H9 (cell line): Measurements from ENCODE around the gene FAM228A. TPM values are rescaled to one million over a fixed set of nuclear protein-coding genes. Genes with fewer than 3 reads are reported as not detected.
A peak's percentile ranks its signal among the peaks of the same experiment; 100 is the strongest.

Source experiments
- DNase-seq: peaks from one replicate; pipeline ENCODE4 v3.0.0-alpha.2; 2017
- H2AFZ ChIP-seq: one replicate; pipeline ENCODE4 v1.6.1; 2013; ENCODE audit warnings: mild to moderate bottlenecking, low read length, control low read depth, moderate library complexity
- H2AK5ac ChIP-seq: 2 replicates; pipeline ENCODE4 v1.6.1; 2013; ENCODE audit warnings: low read length, control low read depth, mixed read lengths; ENCODE audit not compliant: insufficient read length
- H2BK120ac ChIP-seq: one replicate; pipeline ENCODE4 v1.6.1; 2013; ENCODE audit warnings: low read depth, mild to moderate bottlenecking, low read length, control low read depth, inconsistent platforms; ENCODE audit not compliant: poor library complexity, severe bottlenecking
- H2BK12ac ChIP-seq: 2 replicates; pipeline ENCODE4 v1.6.1; 2013; ENCODE audit warnings: low read length, control low read depth, mixed read lengths, low read depth; ENCODE audit not compliant: insufficient read length
- H2BK15ac ChIP-seq: 2 replicates; pipeline ENCODE4 v1.6.1; 2013; ENCODE audit warnings: low read depth, low read length, control low read depth
- H2BK20ac ChIP-seq: one replicate; pipeline ENCODE4 v1.6.1; 2013; ENCODE audit warnings: low read depth, mild to moderate bottlenecking, low read length, control low read depth, inconsistent platforms; ENCODE audit not compliant: poor library complexity, severe bottlenecking
- H2BK5ac ChIP-seq: 2 replicates; pipeline ENCODE4 v1.6.1; 2013; ENCODE audit warnings: low read length, control low read depth, mixed read lengths; ENCODE audit not compliant: insufficient read length
- H3K14ac ChIP-seq: 2 replicates; pipeline ENCODE4 v1.6.1; 2013; ENCODE audit warnings: low read length, control low read depth; ENCODE audit not compliant: insufficient read depth
- H3K18ac ChIP-seq: 2 replicates; pipeline ENCODE4 v1.6.1; 2013; ENCODE audit warnings: low read depth, mild to moderate bottlenecking, mixed read lengths, low read length, control low read depth; ENCODE audit not compliant: insufficient read length
- H3K23ac ChIP-seq: 2 replicates; pipeline ENCODE4 v1.6.1; 2013; ENCODE audit warnings: low read length, control low read depth, mixed read lengths, low read depth; ENCODE audit not compliant: insufficient read length
- H3K23me2 ChIP-seq: 2 replicates; pipeline ENCODE4 v1.6.1; 2013; ENCODE audit warnings: low read depth, mild to moderate bottlenecking, mixed read lengths, low read length, control low read depth; ENCODE audit not compliant: insufficient read length, poor library complexity, severe bottlenecking
- H3K27ac ChIP-seq: 2 replicates; pipeline ENCODE4 v1.5.1; 2013; ENCODE audit warnings: low read length, control low read depth, mixed read lengths, low read depth; ENCODE audit not compliant: insufficient read length
- H3K27me3 ChIP-seq: 2 replicates; pipeline ENCODE4 v1.6.1; 2013; ENCODE audit warnings: low read length, control low read depth, inconsistent platforms; ENCODE audit not compliant: insufficient read depth
- H3K4ac ChIP-seq: 2 replicates; pipeline ENCODE4 v1.6.1; 2013; ENCODE audit warnings: low read depth, mild to moderate bottlenecking, control low read depth, inconsistent platforms, low read length, moderate library complexity
- H3K4me1 ChIP-seq: 2 replicates; pipeline ENCODE4 v1.6.1; 2013; ENCODE audit warnings: low read length, control low read depth, inconsistent platforms; ENCODE audit not compliant: insufficient read depth
- H3K4me2 ChIP-seq: 2 replicates; pipeline ENCODE4 v1.6.1; 2013; ENCODE audit warnings: low read length, control low read depth, mixed read lengths; ENCODE audit not compliant: insufficient read length, insufficient read depth
- H3K56ac ChIP-seq: 2 replicates; pipeline ENCODE4 v1.6.1; 2013; ENCODE audit warnings: low read depth, mild to moderate bottlenecking, mixed read lengths, low read length, control low read depth; ENCODE audit not compliant: insufficient read length
- H3K79me1 ChIP-seq: 2 replicates; pipeline ENCODE4 v1.6.1; 2013; ENCODE audit warnings: low read depth, mild to moderate bottlenecking, moderate library complexity, low read length, control low read depth, inconsistent platforms; ENCODE audit not compliant: insufficient read depth, poor library complexity, severe bottlenecking
- H3K79me2 ChIP-seq: 2 replicates; pipeline ENCODE4 v1.6.1; 2013; ENCODE audit warnings: low read length, control low read depth, inconsistent platforms; ENCODE audit not compliant: insufficient read depth
- H3K9ac ChIP-seq: 2 replicates; pipeline ENCODE4 v1.6.1; 2013; ENCODE audit warnings: low read length, control low read depth, mixed read lengths; ENCODE audit not compliant: insufficient read length; ENCODE audit errors: extremely low read depth
- H3K9me3 ChIP-seq: one replicate; pipeline ENCODE4 v1.6.1; 2013; ENCODE audit warnings: low read depth, low read length, inconsistent platforms; ENCODE audit not compliant: control insufficient read depth
- H3T11ph ChIP-seq: one replicate; pipeline ENCODE4 v1.6.1; 2013; ENCODE audit warnings: mild to moderate bottlenecking, low read length, control low read depth, inconsistent platforms
- H4K20me1 ChIP-seq: one replicate; pipeline ENCODE4 v1.6.1; 2013; ENCODE audit not compliant: control insufficient read depth, insufficient read length, insufficient read depth
- H4K5ac ChIP-seq: 2 replicates; pipeline ENCODE4 v1.6.1; 2013; ENCODE audit warnings: low read depth, mild to moderate bottlenecking, mixed read lengths, low read length, control low read depth; ENCODE audit not compliant: insufficient read length
- H4K8ac ChIP-seq: replicated peaks from 2 replicates; pipeline ENCODE4 v1.6.1; 2013; ENCODE audit warnings: low read length, control low read depth, mixed read lengths, low read depth; ENCODE audit not compliant: insufficient read length
- H4K91ac ChIP-seq: 2 replicates; pipeline ENCODE4 v1.6.1; 2013; ENCODE audit warnings: low read depth, mild to moderate bottlenecking, moderate library complexity, mixed read lengths, low read length, control low read depth; ENCODE audit not compliant: insufficient read length
- H3K27ac Mint-ChIP-seq, 3 experiments: 2 replicates in 2 of 3; 3 replicates in 1 of 3; pipeline ENCODE4 v1.8.0; 2020 to 2021; ENCODE audit warnings: mixed read lengths in 3 of 3, mild to moderate bottlenecking in 1 of 3, moderate library complexity in 1 of 3
- H3K27me3 Mint-ChIP-seq: 2 replicates; pipeline ENCODE4 v1.8.0; 2021; ENCODE audit warnings: low read depth, mild to moderate bottlenecking, moderate library complexity, mixed read lengths
- H3K36me3 Mint-ChIP-seq, 3 experiments: 2 replicates in 2 of 3; 3 replicates in 1 of 3; pipeline ENCODE4 v1.8.0; 2020 to 2021; ENCODE audit warnings: low read depth in 3 of 3, mixed read lengths in 3 of 3; ENCODE audit not compliant: insufficient read depth in 1 of 3
- H3K4me1 Mint-ChIP-seq, 2 experiments: 2 replicates each; pipeline ENCODE4 v1.8.0; 2020; ENCODE audit warnings: mixed read lengths in 2 of 2
- H3K4me3 Mint-ChIP-seq, 2 experiments: 2 replicates in 1 of 2; 3 replicates in 1 of 2; pipeline ENCODE4 v1.8.0; 2020 to 2021; ENCODE audit warnings: mild to moderate bottlenecking in 2 of 2, mixed read lengths in 2 of 2, moderate library complexity in 1 of 2
- H3K9me3 Mint-ChIP-seq, 2 experiments: 2 replicates in 1 of 2; 3 replicates in 1 of 2; pipeline ENCODE4 v1.8.0; 2020; ENCODE audit warnings: mild to moderate bottlenecking in 2 of 2, mixed read lengths in 2 of 2, moderate library complexity in 1 of 2
- WGBS: extraction: QIAGEN DNeasy Blood & Tissue Kit; methylation state at CpG from one replicate; pipeline ENCODE4 v1.1.7; 2013; ENCODE audit warnings: missing lambda C conversion rate, low lambda C conversion rate, mixed read lengths; ENCODE audit not compliant: insufficient read length; ENCODE audit errors: extremely low coverage; 5-methylcytosine and 5-hydroxymethylcytosine counted together
- total RNA-seq: library from RNA; stranded (reverse); gene quantifications from 2 replicates; pipeline ENCODE4 v1.2.1, GENCODE V29; 2021
- TF ChIP-seq, protein P1 (sequence below): fragments of 200-600 bp; sonication (generic); conservative IDR thresholded peaks from 3 replicates; pipeline ENCODE4 v1.8.0; 2021; ENCODE audit warnings: antibody characterized with exemption, mild to moderate bottlenecking

FAM228A gene
- total RNA-seq, 1 experiment from 2014 or later = not detected

DNA sequence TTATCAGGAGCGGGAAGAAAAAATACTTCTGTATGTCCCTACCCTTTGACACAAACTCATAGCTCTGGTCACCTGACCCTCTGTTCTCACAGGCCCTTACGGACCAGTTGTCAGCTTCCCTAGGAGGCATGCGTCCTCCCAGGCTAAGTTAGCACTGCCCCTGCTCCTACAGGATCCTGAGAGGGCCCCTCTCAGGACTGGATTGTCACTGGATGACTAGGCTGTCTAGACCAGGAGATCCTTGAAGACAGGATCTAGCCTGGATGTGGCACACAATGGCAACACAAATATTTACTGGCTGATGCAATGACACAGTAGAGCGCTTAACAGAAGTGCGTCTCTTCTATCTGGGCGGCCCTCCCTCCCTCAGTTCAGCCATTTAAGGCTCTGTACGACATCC, 7.7 kb downstream of the FAM228A start:
- TF ChIP-seq, protein P1, sequence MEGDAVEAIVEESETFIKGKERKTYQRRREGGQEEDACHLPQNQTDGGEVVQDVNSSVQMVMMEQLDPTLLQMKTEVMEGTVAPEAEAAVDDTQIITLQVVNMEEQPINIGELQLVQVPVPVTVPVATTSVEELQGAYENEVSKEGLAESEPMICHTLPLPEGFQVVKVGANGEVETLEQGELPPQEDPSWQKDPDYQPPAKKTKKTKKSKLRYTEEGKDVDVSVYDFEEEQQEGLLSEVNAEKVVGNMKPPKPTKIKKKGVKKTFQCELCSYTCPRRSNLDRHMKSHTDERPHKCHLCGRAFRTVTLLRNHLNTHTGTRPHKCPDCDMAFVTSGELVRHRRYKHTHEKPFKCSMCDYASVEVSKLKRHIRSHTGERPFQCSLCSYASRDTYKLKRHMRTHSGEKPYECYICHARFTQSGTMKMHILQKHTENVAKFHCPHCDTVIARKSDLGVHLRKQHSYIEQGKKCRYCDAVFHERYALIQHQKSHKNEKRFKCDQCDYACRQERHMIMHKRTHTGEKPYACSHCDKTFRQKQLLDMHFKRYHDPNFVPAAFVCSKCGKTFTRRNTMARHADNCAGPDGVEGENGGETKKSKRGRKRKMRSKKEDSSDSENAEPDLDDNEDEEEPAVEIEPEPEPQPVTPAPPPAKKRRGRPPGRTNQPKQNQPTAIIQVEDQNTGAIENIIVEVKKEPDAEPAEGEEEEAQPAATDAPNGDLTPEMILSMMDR = no peak
- H3K27ac ChIP-seq = no peak overlapping the region
- H3K23ac ChIP-seq = no peak overlapping the region
- H3K4me1 Mint-ChIP-seq = no peaks in the 10 kb centered on the region
- H3K9me3 Mint-ChIP-seq = no peaks in the 10 kb centered on the region
- no peak overlapping the region for H2BK120ac ChIP-seq
- no peak overlapping the region for H3K18ac ChIP-seq
- H2BK12ac ChIP-seq = no peak overlapping the region
- no CpG with 5 or more reads among the region's 7 CpGs for WGBS
- H2BK15ac ChIP-seq = no peak overlapping the region
- H2AFZ ChIP-seq = no peak overlapping the region
- H3K36me3 Mint-ChIP-seq = no peaks in the 10 kb centered on the region; a peak in 1 of 7 replicates
- no peak overlapping the region for H3K4me3 Mint-ChIP-seq
- H3K79me2 ChIP-seq = no peaks in the 10 kb centered on the region
- H3K56ac ChIP-seq = no peak overlapping the region
- H3K4me2 ChIP-seq = no peak overlapping the region
- H3K23me2 ChIP-seq = no peaks in the 10 kb centered on the region
- no peak overlapping the region for H3K9ac ChIP-seq
- peak overlapping the region in 2 of 3 experiments; percentile 36 to 54; a peak in 4 of 7 replicates for H3K27ac Mint-ChIP-seq
- no peak overlapping the region for H3K14ac ChIP-seq
- H3T11ph ChIP-seq = no peak overlapping the region
- no peak overlapping the region for H4K91ac ChIP-seq
- no peaks in the 10 kb centered on the region for H3K79me1 ChIP-seq
- no peak overlapping the region for H4K8ac ChIP-seq
- H3K4me1 ChIP-seq = no peaks in the 10 kb centered on the region
- no peak overlapping the region for H2BK20ac ChIP-seq
- no peak for DNase-seq
- no peak overlapping the region for H3K4ac ChIP-seq
- H2BK5ac ChIP-seq = no peak overlapping the region
- no peaks in the 10 kb centered on the region for H4K20me1 ChIP-seq
- no peaks in the 10 kb centered on the region for H3K27me3 Mint-ChIP-seq
- H3K9me3 ChIP-seq = no peaks in the 10 kb centered on the region
- no peak overlapping the region for H2AK5ac ChIP-seq
- H4K5ac ChIP-seq = no peak overlapping the region
- no peaks in the 10 kb centered on the region for H3K27me3 ChIP-seq
